Activated T-cell treated with anti-CD3 and anti-CD28 coated beads for 48 hours (primary cell): ENCODE measurements around the gene PRKCE.

Experiments used
- DNase-seq: peaks from one replicate; pipeline ENCODE4 v3.0.0-alpha.2; 2020; ENCODE audit warnings: low read depth

Gene PRKCE

GRCh38 chr2:46147626-46148368 lies 496.3 kb downstream of the PRKCE start:
- no peak for DNase-seq

GRCh38 chr2:46148369-46148736 lies 496.9 kb downstream of the PRKCE start:
- DNase-seq = no peak

- no peak for DNase-seq
Observed at GRCh38 chr2:46150445-46150955, 499.0 kb downstream of the PRKCE start.

GRCh38 chr2:46151577-46151976 lies 500.1 kb downstream of the PRKCE start:
- no peak for DNase-seq

- DNase-seq = no peak
Observed at GRCh38 chr2:46153996-46154753, 502.7 kb downstream of the PRKCE start.

GRCh38 chr2:46157072-46157965 lies 505.8 kb downstream of the PRKCE start:
- DNase-seq = no peak

- no peak for DNase-seq
Observed at GRCh38 chr2:46157966-46158310, 506.5 kb downstream of the PRKCE start.

- DNase-seq = no peak
Observed at GRCh38 chr2:46158661-46159060, 507.2 kb downstream of the PRKCE start.

- DNase-seq = no peak
Observed at GRCh38 chr2:46160326-46160725, 508.9 kb downstream of the PRKCE start.

- DNase-seq = no peak
Observed at GRCh38 chr2:46161315-46161714, 509.8 kb downstream of the PRKCE start.

- no peak for DNase-seq
Observed at GRCh38 chr2:46161911-46162310, 510.4 kb downstream of the PRKCE start.

- no peak for DNase-seq
Observed at GRCh38 chr2:46162329-46163097, 511.0 kb downstream of the PRKCE start.

GRCh38 chr2:46163098-46163430 lies 511.6 kb downstream of the PRKCE start:
- DNase-seq = no peak

- no peak for DNase-seq
Observed at GRCh38 chr2:46163804-46164528, 512.5 kb downstream of the PRKCE start.

- no peak for DNase-seq
Observed at GRCh38 chr2:46164529-46165301, 513.2 kb downstream of the PRKCE start.

- no peak for DNase-seq
Observed at GRCh38 chr2:46165916-46166315, 514.4 kb downstream of the PRKCE start.

GRCh38 chr2:46167406-46167805 lies 515.9 kb downstream of the PRKCE start:
- no peak for DNase-seq

GRCh38 chr2:46167924-46168323 lies 516.4 kb downstream of the PRKCE start:
- no peak for DNase-seq

- DNase-seq = no peak
Observed at GRCh38 chr2:46169467-46169866, 518.0 kb downstream of the PRKCE start.

GRCh38 chr2:46170026-46170425 lies 518.6 kb downstream of the PRKCE start:
- DNase-seq = no peak
